ENCODE results near the gene TXNDC16. TPM values are rescaled to one million over a fixed set of nuclear protein-coding genes. Genes with fewer than 3 reads are reported as not detected.

The TXNDC16 gene
- total RNA-seq, 1 experiment from 2014 or later = 13.2 TPM

GRCh38 chr14:52550661-52551060, 1.6 kb downstream of the TXNDC16 start:
- Histone ChIP-seq H3K79me1 (ENCODE audit: insufficient read depth, low read depth, low read length, poor library complexity, severe bottlenecking) (no peaks in the 10 kb centered on the region), H3K4me2 (ENCODE audit: insufficient read depth, insufficient read length, low read length) (peak overlapping the region; percentile 96), H4K8ac (replicated peaks; ENCODE audit: insufficient read length, low read depth, low read length) (no peak overlapping the region), H3K4ac (ENCODE audit: low read depth, low read length) (no peak overlapping the region), H3K79me2 (ENCODE audit: insufficient read depth, low read length) (no peaks in the 10 kb centered on the region; the same call in 1 of the 2 replicates), H3K27me3 (ENCODE audit: insufficient read depth, low read length) (no peaks in the 10 kb centered on the region), H3K18ac (ENCODE audit: insufficient read length, low read depth, low read length) (no peak overlapping the region), H3T11ph (ENCODE audit: low read length) (no peak overlapping the region), H4K20me1 (ENCODE audit: control insufficient read depth, insufficient read depth, insufficient read length) (no peaks in the 10 kb centered on the region), H3K27ac (ENCODE audit: insufficient read length, low read depth, low read length) (no peak overlapping the region), H2BK120ac (ENCODE audit: low read depth, low read length, poor library complexity, severe bottlenecking) (no peak overlapping the region), H3K23ac (ENCODE audit: insufficient read length, low read depth, low read length) (no peak overlapping the region), H2BK20ac (ENCODE audit: low read depth, low read length, poor library complexity, severe bottlenecking) (no peak overlapping the region), H4K5ac (ENCODE audit: insufficient read length, low read depth, low read length) (no peak overlapping the region), H3K23me2 (ENCODE audit: insufficient read length, low read depth, low read length, poor library complexity, severe bottlenecking) (peaks cover 6% of the 10 kb centered on the region), H2BK15ac (ENCODE audit: low read depth, low read length) (no peak overlapping the region), H2BK5ac (ENCODE audit: insufficient read length, low read length) (no peak overlapping the region), H3K14ac (ENCODE audit: insufficient read depth, low read length) (no peak overlapping the region), H2AFZ (ENCODE audit: low read length) (no peak overlapping the region), H2AK5ac (ENCODE audit: insufficient read length, low read length) (no peak overlapping the region), H3K56ac (ENCODE audit: insufficient read length, low read depth, low read length) (no peak overlapping the region), H3K4me1 (ENCODE audit: insufficient read depth, low read length) (0 out of 2 replicates have a peak, but pooled peaks cover 3% of the 10 kb centered on the region), H4K91ac (ENCODE audit: insufficient read length, low read depth, low read length) (no peak overlapping the region), H3K9me3 (ENCODE audit: control insufficient read depth, low read depth, low read length) (no peaks in the 10 kb centered on the region), H2BK12ac (ENCODE audit: insufficient read length, low read depth, low read length) (no peak overlapping the region), H3K9ac (ENCODE audit: extremely low read depth, insufficient read length, low read length) (peak overlapping the region; percentile 40)
- no peak for DNase-seq
- WGBS (ENCODE audit: extremely low coverage, insufficient read length, low lambda C conversion rate) = no CpG with 5 or more reads among the region's 3 CpGs
- Mint-ChIP-seq H3K4me1 (peaks cover 25 to 28% of the 10 kb centered on the region in 2 experiments), H3K36me3 (ENCODE audit: insufficient read depth in 1 of 3, low read depth in 3 of 3) (0 out of 7 replicates have a peak, but pooled peaks cover 0 to 2% (median 0%) of the 10 kb centered on the region in 3 experiments), H3K4me3 (peak overlapping the region; percentile 83 to 89), H3K27ac (no peak overlapping the region), H3K27me3 (ENCODE audit: low read depth) (0 out of 2 replicates have a peak, but pooled peaks cover 1% of the 10 kb centered on the region), H3K9me3 (no peaks in the 10 kb centered on the region)
- no peak for TF ChIP-seq CTCF (conservative IDR thresholded peaks at IDR 0.05)

Measured in H9 (cell line).